GM12874 (cell line): ENCODE measurements around the gene IL3RA.

ENCODE experiments used
- TF ChIP-seq, protein P1 (sequence below): IDR thresholded peaks from 2 replicates; pipeline ENCODE4 v1.5.1; 2011; ENCODE audit warnings: low read depth, mild to moderate bottlenecking, control low read depth, low read length, moderate library complexity; ENCODE audit not compliant: insufficient read depth

IL3RA gene

DNA sequence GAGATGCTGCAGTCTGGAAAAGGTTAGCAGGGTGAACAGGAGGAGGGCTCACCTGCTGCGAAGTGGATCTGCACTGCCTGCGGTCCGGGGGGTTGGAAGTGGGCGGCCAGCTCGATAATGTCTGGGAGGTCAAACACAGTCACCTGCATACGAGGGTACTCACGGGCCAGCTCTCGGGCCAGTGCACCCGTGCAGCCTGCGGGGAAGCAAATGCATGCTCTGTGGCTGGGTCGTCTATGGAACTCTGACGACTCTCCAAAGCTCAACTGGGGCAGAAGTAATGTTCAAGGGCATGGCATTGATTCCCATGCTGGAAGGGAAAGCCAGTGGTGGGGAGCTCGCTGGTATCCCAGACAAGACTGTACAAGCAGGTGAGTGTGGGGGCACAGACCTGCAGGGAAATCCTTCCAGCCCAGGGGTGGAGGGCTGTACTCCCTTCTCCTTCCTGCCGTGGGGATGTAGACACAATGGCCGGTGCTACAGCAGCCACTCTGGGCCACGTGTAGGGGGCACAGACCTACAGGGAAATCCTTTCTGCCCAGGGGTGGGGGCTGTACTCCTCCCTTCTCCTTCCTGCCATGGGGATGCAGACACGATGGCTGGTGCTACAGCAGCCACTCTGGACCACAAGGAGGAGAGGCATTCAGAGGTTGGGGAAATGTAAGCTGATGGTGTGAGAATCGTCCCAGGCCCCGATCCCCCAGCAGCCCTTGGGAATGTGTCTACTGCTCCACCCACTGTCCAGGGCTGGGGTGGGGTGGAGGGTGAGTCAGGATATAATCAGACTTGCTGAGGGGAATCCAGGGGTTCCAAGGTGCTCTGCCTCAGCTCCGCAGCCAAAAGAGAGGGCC is 81.6 kb downstream of the IL3RA start:
- TF ChIP-seq, protein P1, sequence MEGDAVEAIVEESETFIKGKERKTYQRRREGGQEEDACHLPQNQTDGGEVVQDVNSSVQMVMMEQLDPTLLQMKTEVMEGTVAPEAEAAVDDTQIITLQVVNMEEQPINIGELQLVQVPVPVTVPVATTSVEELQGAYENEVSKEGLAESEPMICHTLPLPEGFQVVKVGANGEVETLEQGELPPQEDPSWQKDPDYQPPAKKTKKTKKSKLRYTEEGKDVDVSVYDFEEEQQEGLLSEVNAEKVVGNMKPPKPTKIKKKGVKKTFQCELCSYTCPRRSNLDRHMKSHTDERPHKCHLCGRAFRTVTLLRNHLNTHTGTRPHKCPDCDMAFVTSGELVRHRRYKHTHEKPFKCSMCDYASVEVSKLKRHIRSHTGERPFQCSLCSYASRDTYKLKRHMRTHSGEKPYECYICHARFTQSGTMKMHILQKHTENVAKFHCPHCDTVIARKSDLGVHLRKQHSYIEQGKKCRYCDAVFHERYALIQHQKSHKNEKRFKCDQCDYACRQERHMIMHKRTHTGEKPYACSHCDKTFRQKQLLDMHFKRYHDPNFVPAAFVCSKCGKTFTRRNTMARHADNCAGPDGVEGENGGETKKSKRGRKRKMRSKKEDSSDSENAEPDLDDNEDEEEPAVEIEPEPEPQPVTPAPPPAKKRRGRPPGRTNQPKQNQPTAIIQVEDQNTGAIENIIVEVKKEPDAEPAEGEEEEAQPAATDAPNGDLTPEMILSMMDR = no peak

GRCh38 chrX:1418901-1419544 is 82.4 kb downstream of the IL3RA start:
- TF ChIP-seq, protein P1 = no peak

- TF ChIP-seq, protein P1 = no peak
Observed at GRCh38 chrX:1419545-1420355, 83.2 kb downstream of the IL3RA start.

DNA sequence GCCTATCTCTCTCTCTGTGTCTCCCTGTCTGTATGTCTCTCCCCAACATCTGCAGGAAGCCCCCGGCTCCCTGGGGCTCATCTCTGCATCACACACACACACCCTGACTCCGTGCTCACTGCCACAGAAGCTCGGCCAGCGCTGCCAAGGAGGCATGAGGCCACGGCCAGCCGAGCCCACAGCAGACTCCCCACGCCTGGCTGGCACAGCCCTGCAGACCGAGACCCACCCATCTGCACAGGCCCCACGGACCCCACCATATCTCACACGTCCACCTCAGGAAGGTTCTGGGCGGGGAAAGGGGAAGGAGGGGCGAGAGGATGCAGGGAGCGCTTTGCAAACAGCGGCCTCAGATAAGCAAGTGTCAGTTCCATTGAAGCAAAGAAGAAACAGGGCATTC is 83.8 kb downstream of the IL3RA start:
- TF ChIP-seq, protein P1 = no peak

DNA sequence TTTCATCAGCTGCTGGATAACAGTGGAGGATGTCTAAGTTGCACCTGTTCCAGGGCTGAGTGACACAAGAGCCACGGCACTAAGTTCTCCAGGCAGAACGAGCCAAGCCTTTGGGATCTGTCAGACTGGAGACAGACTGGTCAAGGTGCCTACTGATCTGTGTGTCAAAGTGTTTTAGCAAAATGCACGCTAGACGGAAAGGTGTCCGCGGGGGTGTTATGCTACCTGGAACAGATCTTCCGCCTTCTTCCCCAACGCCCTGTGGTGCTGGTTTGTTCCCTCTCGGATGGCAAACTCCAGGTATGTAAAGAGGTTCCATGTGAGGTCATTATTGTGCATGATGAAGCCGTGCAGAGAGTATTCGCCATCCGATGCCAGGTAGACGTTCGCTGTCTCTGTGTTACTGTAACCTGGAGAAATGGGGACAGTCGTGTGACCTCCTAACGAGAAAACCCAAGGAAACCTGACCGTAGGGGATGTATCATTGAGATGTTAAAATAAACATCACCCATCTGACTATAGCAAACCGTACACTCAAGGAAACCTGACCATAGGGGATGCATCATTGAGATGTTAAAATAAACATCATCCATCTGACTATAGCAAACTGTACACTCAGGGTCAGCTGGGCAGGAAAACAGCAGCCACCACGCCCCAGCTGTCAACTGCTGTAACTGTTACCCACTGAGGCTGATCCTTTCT is 85.0 kb downstream of the IL3RA start:
- TF ChIP-seq, protein P1 = no peak

- TF ChIP-seq, protein P1 = no peak
Observed at GRCh38 chrX:1422135-1422465, 85.5 kb downstream of the IL3RA start.
